Urinary bladder (tissue), 4 donors: ENCODE data around the gene NENF. TPM values are rescaled to one million over a fixed set of nuclear protein-coding genes. Genes with fewer than 3 reads are reported as not detected.
"Not testable (repeated sequence)": the region's sequence is repeated elsewhere in the genome, so short reads cannot be mapped to it uniquely, and the experiment has no call there.

Source experiments
- DNase-seq: peaks from one replicate; pipeline ENCODE4 v3.0.0-alpha.2; 2015; ENCODE audit errors: extremely low spot score
- H3K27ac ChIP-seq: one replicate; pipeline ENCODE4 v1.5.1; 2013; ENCODE audit warnings: low read depth, mild to moderate bottlenecking, moderate library complexity
- H3K36me3 ChIP-seq: one replicate; pipeline ENCODE4 v1.6.1; 2013; ENCODE audit warnings: mild to moderate bottlenecking, moderate library complexity; ENCODE audit not compliant: insufficient read depth
- H3K4me1 ChIP-seq: one replicate; pipeline ENCODE4 v1.6.1; 2013; ENCODE audit warnings: mild to moderate bottlenecking, moderate library complexity; ENCODE audit not compliant: insufficient read depth
- H3K4me3 ChIP-seq: one replicate; pipeline ENCODE4 v1.5.1; 2013; ENCODE audit warnings: low read depth, low read length
- WGBS: extraction: QIAGEN DNeasy Blood & Tissue Kit; methylation state at CpG from one replicate; pipeline ENCODE4 v1.1.7; 2013; 5-methylcytosine and 5-hydroxymethylcytosine counted together
- polyA plus RNA-seq: library from polyadenylated mRNA; stranded (reverse); fragments of 200-250 nt; gene quantifications from one replicate; pipeline ENCODE4 v1.2.3, GENCODE V29; 2013
- total RNA-seq: library from RNA; depleted of rRNA; stranded (reverse); fragments of >200 nt; gene quantifications from one replicate; pipeline ENCODE4 v1.2.3, GENCODE V29; 2014
- donor health status: healthy with polysubstance abuse.
- donor health status: healthy.

Gene NENF
- total RNA-seq (42.5 TPM), polyA plus RNA-seq (75.2 TPM)

DNA sequence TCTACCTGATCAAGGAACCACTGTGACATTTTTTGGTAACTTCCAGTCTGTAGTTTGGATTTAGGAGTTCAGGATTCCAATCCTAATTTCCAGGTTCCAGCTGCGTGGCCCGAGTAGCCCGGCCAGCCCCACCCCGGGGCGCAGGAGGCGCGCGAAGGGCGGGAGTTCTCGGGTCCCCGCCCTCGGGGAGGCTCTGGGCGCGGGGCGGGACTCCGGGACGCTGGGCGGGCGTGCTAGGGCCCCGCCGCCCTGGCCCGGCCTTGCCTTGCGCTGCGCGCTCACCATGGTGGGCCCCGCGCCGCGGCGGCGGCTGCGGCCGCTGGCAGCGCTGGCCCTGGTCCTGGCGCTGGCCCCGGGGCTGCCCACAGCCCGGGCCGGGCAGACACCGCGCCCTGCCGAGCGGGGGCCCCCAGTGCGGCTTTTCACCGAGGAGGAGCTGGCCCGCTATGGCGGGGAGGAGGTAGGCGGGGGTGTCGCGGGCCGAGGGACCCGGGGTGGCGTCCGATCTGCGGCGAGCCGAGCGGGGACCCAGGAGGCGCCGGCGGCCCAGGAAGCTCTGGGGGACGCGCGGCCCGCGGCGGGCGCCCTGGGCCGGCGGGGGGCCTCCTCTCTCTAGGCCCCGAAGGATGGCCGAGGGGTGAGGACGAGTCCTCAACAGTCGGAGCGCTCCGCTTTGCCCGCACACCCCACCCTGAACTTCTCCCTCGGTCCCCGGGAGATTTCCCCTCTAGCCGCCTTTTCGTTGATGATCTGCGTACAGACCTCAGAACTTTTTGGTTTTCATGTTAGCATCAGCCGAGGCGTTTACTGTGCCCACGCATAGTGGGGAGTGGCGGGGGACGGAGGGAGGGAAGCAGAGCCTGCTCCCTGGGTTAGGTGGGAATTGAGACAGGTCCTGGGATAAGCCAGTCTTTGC is at the start of gene NENF:
Gene NENF, plus strand, starts transcription at position 260 of the 916 bp plus-strand sequence. Its CDS starts 24 bp downstream, at position 284.
- Histone ChIP-seq H3K4me3 (peak within 1 kb of the TSS; percentile 99), H3K27ac (peak within 1 kb of the TSS; percentile 85), H3K4me1 (peaks cover 2% of the 10 kb centered on the region), H3K36me3 (no peaks in the 10 kb centered on the region)
- DNase-seq = no peak
- under 1% methylated on average over 82 of the region's 86 CpGs for WGBS

GRCh38 chr1:212386029-212386428 is 46.7 kb upstream of the NENF start:
- H3K27ac ChIP-seq = no peak overlapping the region
- no peaks in the 10 kb centered on the region for H3K36me3 ChIP-seq
- no peak overlapping the region for H3K4me3 ChIP-seq
- no peak for DNase-seq
- 87% methylated on average over 1 of the region's 1 CpG for WGBS
- H3K4me1 ChIP-seq = no peaks in the 10 kb centered on the region

GRCh38 chr1:212388985-212389716 is 43.6 kb upstream of the NENF start:
- no peak for DNase-seq
- Histone ChIP-seq H3K27ac (no peak overlapping the region), H3K36me3 (no peaks in the 10 kb centered on the region), H3K4me1 (no peaks in the 10 kb centered on the region), H3K4me3 (no peak overlapping the region)
- 100% methylated on average over 1 of the region's 1 CpG for WGBS

GRCh38 chr1:212395678-212396437 is 36.9 kb upstream of the NENF start:
- H3K36me3 ChIP-seq, H3K4me1 ChIP-seq, H3K27ac ChIP-seq, DNase-seq, H3K4me3 ChIP-seq: not testable (repeated sequence)
- WGBS = 93% methylated on average over 5 of the region's 6 CpGs

DNA sequence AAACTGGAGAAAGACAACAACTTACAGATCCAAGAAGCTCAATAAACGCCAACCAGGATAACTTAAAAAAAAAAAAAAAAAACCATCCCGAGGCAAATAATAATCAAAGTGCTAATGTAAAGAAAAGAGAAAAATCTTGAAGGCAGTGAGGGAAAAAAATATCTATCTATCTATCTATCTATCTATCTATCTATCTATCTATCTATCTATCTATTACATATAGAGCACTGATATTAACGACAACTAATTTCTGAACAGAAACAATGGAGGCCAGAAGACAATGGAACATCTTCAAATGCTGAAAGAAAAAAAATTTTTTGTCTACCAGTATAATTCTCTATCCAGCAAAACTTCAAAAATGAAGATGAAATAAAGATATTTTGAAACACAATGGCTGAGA is 36.1 kb upstream of the NENF start:
- WGBS = over 99% methylated on average over 3 of the region's 3 CpGs
- Histone ChIP-seq H3K4me3 (no peak overlapping the region), H3K4me1 (no peaks in the 10 kb centered on the region), H3K27ac (no peak overlapping the region), H3K36me3 (no peaks in the 10 kb centered on the region)
- DNase-seq = no peak

DNA sequence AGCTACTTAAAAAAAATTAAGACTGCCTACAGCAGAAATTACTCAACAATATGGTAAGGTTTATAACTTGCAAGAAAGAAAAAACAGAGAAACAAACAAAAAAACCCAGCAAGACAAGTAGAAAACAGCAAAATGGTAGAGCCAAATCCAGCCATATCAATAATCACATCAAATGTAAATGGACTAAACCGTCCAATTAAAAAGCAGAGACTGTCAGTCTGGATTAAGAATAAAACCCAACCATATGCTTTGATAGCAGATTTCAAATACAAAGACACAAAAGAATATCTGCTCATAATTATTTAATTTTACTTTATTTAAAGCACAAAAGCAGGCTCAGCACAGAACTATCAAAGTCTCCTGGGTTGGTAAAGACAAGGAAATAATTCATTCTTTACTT is 35.5 kb upstream of the NENF start:
- WGBS = 93% methylated on average over 1 of the region's 1 CpG
- Histone ChIP-seq H3K4me3 (no peak overlapping the region), H3K27ac (no peak overlapping the region), H3K4me1 (no peaks in the 10 kb centered on the region), H3K36me3 (no peaks in the 10 kb centered on the region)
- DNase-seq = no peak

DNA sequence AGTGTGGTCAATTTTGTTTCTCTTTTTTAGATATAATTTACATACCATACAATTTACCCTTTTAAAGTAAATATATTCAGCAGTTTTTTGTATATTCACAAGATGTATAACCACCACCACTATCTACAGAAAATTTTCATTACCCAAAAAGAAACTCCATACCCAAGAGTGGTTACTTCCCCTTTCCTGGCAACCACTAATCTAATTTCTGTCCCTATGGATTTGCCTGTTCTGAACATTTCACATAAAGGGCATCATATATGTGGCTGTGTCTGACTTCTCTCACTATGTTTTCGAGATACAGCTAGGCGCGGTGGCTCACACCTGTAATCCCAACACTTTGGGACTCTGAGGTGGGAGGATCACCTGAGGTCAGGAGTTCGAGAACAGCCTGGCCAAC is 31.7 kb upstream of the NENF start:
- WGBS = 99% methylated on average over 4 of the region's 4 CpGs
- Histone ChIP-seq H3K4me3 (no peak overlapping the region), H3K36me3 (no peaks in the 10 kb centered on the region), H3K4me1 (no peaks in the 10 kb centered on the region), H3K27ac (no peak overlapping the region)
- no peak for DNase-seq

GRCh38 chr1:212401838-212402582 is 30.7 kb upstream of the NENF start:
- DNase-seq = no peak
- WGBS = 80% methylated on average over 7 of the region's 7 CpGs
- Histone ChIP-seq H3K4me3 (no peak overlapping the region), H3K4me1 (no peaks in the 10 kb centered on the region), H3K36me3 (no peaks in the 10 kb centered on the region), H3K27ac (no peak overlapping the region)

DNA sequence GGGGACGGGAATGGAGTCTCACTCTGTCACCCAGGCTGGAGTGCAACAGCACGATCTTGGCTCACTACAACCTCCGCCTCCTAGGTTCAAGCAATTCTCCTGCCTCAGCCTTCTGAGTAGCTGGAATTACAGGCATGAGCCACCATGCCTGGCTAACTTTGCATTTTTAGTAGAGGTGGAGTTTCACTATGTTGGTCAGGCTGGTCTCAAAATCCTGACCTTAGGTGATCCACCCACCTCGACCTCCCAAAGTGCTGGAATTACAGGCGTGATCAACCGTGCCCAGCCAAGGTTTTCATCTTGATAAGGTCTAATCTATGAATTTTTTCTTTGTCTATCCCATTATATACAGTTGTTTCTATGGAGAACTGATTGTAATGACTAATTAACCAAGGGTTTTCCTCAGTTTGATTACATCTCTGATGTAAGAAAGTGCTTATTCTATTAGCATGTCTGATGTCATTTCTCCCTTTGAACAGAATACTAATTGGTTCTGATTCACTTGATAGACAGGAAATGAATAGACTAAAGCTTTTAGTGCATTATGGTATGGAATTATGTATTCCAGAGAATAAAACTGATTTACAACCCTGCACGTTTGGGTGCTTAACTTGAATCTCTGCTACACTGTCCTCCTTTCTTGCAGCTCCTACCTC is 29.9 kb upstream of the NENF start:
- Histone ChIP-seq H3K36me3 (no peaks in the 10 kb centered on the region), H3K4me3 (no peak overlapping the region), H3K4me1 (no peaks in the 10 kb centered on the region), H3K27ac (no peak overlapping the region)
- no peak for DNase-seq
- 88% methylated on average over 7 of the region's 7 CpGs for WGBS

DNA sequence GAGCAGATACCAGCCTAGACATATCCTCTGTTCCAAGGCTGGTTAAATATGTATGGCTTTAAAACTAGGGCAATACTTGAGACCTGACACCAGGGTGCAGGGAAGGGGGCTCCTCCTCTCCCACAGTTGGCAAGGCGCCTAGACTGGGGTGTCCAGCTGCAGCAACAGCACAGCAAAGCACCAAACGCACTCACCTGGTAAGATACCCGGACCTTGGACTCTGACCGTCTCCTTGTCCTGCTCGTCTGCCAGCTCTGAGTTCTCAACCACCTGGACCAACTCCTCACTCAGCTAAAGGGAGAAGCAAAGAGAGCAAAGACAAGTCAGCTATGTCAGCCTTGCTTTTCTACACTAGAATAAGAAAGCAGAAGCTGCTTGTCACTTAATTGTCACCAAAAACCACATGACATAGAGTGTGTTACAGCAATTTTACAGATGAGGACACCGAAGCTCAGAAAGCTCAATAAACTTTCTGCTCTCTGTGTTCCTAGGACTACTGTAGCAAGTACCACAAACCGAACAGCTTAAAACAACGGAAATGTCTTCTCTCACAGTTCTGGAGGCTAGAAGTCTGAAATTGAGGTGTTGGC is 22.4 kb upstream of the NENF start:
- Histone ChIP-seq H3K4me3 (no peak overlapping the region), H3K36me3 (peaks cover 2% of the 10 kb centered on the region), H3K27ac (no peak overlapping the region), H3K4me1 (no peaks in the 10 kb centered on the region)
- 93% methylated on average over 8 of the region's 8 CpGs for WGBS
- no peak for DNase-seq

- no peak overlapping the region for H3K27ac ChIP-seq
- H3K36me3 ChIP-seq = peaks cover 2% of the 10 kb centered on the region
- H3K4me1 ChIP-seq = no peaks in the 10 kb centered on the region
- DNase-seq = no peak
- WGBS = 93% methylated on average over 3 of the region's 3 CpGs
- no peak overlapping the region for H3K4me3 ChIP-seq
Observed at GRCh38 chr1:212412374-212412773, 20.3 kb upstream of the NENF start.

DNA sequence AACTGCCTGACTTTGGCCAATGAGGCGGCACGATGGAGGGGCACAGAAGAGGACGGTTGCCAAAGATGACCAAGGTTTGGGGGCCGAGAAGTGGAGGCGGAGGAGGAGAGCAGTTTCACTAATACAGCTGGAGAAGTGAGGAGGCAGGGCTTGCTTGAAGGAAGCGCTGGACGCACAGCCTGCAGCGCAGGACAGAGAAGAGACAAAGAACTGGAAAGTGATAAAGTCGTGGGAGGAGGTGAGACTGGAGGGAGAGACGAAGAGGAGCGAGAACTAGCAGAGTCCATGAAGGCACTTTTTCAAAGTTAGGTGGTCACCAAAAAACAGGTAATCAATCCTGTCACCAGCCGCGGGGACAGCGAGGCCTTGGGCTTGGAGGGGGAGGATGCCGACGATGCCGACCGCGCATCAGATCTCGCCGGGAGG is 18.8 kb upstream of the NENF start:
- Histone ChIP-seq H3K27ac (no peak overlapping the region), H3K36me3 (peaks cover 2% of the 10 kb centered on the region), H3K4me1 (no peaks in the 10 kb centered on the region), H3K4me3 (peak overlapping the region; percentile 78)
- DNase-seq = no peak
- WGBS = 14% methylated on average over 21 of the region's 21 CpGs
